ENCODE measurements around the gene DLG2.
"Not testable (repeated sequence)": the region's sequence is repeated elsewhere in the genome, so short reads cannot be mapped to it uniquely, and the experiment has no call there.

DLG2 gene

DNA sequence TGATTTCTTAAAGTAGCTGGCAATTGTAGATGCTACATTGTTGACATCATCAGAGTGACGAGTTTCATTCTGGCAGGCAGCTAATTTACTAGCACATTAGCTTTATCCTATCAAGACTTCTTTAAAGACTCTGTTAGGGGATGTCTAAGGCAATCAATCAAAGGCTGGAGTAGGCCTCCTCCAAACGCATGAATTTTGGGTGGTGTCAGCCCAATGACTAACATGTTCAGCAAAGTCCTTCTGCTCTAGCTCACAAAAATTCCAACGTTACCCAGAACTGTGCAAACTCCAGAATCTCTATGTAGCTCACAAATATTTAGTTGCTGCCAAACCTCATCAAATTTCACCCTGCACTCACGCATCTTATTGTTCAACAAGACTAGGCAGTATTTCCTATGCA, 395.6 kb downstream of the DLG2 start:
- TF ChIP-seq, protein P1, sequence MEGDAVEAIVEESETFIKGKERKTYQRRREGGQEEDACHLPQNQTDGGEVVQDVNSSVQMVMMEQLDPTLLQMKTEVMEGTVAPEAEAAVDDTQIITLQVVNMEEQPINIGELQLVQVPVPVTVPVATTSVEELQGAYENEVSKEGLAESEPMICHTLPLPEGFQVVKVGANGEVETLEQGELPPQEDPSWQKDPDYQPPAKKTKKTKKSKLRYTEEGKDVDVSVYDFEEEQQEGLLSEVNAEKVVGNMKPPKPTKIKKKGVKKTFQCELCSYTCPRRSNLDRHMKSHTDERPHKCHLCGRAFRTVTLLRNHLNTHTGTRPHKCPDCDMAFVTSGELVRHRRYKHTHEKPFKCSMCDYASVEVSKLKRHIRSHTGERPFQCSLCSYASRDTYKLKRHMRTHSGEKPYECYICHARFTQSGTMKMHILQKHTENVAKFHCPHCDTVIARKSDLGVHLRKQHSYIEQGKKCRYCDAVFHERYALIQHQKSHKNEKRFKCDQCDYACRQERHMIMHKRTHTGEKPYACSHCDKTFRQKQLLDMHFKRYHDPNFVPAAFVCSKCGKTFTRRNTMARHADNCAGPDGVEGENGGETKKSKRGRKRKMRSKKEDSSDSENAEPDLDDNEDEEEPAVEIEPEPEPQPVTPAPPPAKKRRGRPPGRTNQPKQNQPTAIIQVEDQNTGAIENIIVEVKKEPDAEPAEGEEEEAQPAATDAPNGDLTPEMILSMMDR (IDR thresholded peaks at IDR 0.05) = no peak
- TF ChIP-seq ZFX (IDR thresholded peaks at IDR 0.05; ENCODE audit: borderline replicate concordance) = no peak
- no peak overlapping the region for H3K27ac ChIP-seq

GRCh38 chr11:85229723-85230122, 397.4 kb downstream of the DLG2 start:
- not testable (repeated sequence) for H3K27ac ChIP-seq

- TF ChIP-seq ZFX (IDR thresholded peaks at IDR 0.05; ENCODE audit: borderline replicate concordance) = no peak
- TF ChIP-seq, protein P1 (IDR thresholded peaks at IDR 0.05) = no peak
- H3K27ac ChIP-seq = peak overlapping the region; percentile 8; the same call in 1 of the 2 replicates
Observed at GRCh38 chr11:85196968-85197367, 430.2 kb downstream of the DLG2 start.

GRCh38 chr11:85195934-85196333, 431.2 kb downstream of the DLG2 start:
- TF ChIP-seq ZFX (IDR thresholded peaks at IDR 0.05; ENCODE audit: borderline replicate concordance) = no peak
- TF ChIP-seq, protein P1 (IDR thresholded peaks at IDR 0.05) = no peak
- H3K27ac ChIP-seq = no peak overlapping the region

- no peak overlapping the region for H3K27ac ChIP-seq
- TF ChIP-seq, protein P1 (IDR thresholded peaks at IDR 0.05) = no peak
- no peak for TF ChIP-seq ZFX (IDR thresholded peaks at IDR 0.05; ENCODE audit: borderline replicate concordance)
Observed at GRCh38 chr11:85187992-85188391, 439.2 kb downstream of the DLG2 start.

DNA sequence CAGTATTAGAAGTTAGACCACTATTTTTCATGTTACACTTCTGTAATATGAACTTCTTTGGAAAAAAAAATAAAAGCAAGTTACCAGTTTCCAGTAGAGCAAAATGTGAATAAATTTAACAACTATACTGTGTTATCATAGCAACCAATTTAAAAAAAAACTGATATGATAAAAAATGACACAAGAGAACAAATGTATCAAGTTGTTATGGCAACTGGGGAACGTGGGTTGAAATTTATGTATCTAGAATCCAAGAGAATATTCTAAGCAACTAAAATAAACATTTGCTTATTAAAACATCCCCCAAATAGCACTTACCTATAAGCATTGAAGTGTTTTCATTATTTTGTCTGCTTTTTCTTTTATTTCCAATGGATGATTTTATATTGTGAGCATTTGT, 442.4 kb downstream of the DLG2 start:
- H3K27ac ChIP-seq = no peak overlapping the region
- TF ChIP-seq, protein P1 (IDR thresholded peaks at IDR 0.05) = no peak

GRCh38 chr11:85182441-85183387, 444.4 kb downstream of the DLG2 start:
- H3K27ac ChIP-seq = no peak overlapping the region
- TF ChIP-seq, protein P1 (IDR thresholded peaks at IDR 0.05) = peak; percentile 56
- no peak for TF ChIP-seq ZFX (IDR thresholded peaks at IDR 0.05; ENCODE audit: borderline replicate concordance)

Measured in 22Rv1 (cell line).